Stimulated activated CD4-positive, alpha-beta T cell treated with anti-CD3 and anti-CD28 coated beads, Interleukin-15, amount 100 ng/mL, for 48 hours (primary cell): ENCODE measurements around the gene RBM39.

ENCODE experiments used
- DNase-seq, 2 donors: peaks; one replicate each; pipeline ENCODE4 v3.0.0-alpha.2; 2020; ENCODE audit warnings: low read depth in 2 of 2

RBM39 gene

GRCh38 chr20:35674921-35675320 lies 67.1 kb downstream of the RBM39 start:
- DNase-seq = no peak

- DNase-seq = no peak
Observed at GRCh38 chr20:35673884-35674283, 68.2 kb downstream of the RBM39 start.

- DNase-seq = no peak
Observed at GRCh38 chr20:35669681-35670080, 72.4 kb downstream of the RBM39 start.

- no peak for DNase-seq
Observed at GRCh38 chr20:35669221-35669620, 72.8 kb downstream of the RBM39 start.

- DNase-seq = no peak
Observed at GRCh38 chr20:35665949-35666288, 76.1 kb downstream of the RBM39 start.

GRCh38 chr20:35664466-35665206 lies 77.4 kb downstream of the RBM39 start, which contains the start of the genes CPNE1 and RBM12:
TSS of gene CPNE1 (minus strand) at chr20:35664900. CDS start at chr20:35632923, 31,977 bp downstream.
TSS of gene RBM12 (minus strand) at chr20:35664900. CDS start at chr20:35655322, 9,578 bp downstream.
- DNase-seq = peak; percentile 85 to 90

- DNase-seq = peak; percentile 26 to 52
Observed at GRCh38 chr20:35663516-35664465, 78.3 kb downstream of the RBM39 start.

GRCh38 chr20:35662551-35662950 lies 79.5 kb downstream of the RBM39 start:
- DNase-seq = no peak

- no peak for DNase-seq
Observed at GRCh38 chr20:35661908-35662307, 80.2 kb downstream of the RBM39 start.

GRCh38 chr20:35661053-35661452 lies 81.0 kb downstream of the RBM39 start:
- DNase-seq = no peak

- peak; percentile 17 to 37 for DNase-seq
Observed at GRCh38 chr20:35660122-35660937, 81.7 kb downstream of the RBM39 start.

- DNase-seq = no peak
Observed at GRCh38 chr20:35657271-35657670, 84.8 kb downstream of the RBM39 start.

- DNase-seq = no peak
Observed at GRCh38 chr20:35654415-35654814, 87.6 kb downstream of the RBM39 start.

GRCh38 chr20:35653893-35654292 lies 88.2 kb downstream of the RBM39 start:
- DNase-seq = no peak
